BLaER1 treated with 17β-estradiol and CSF1 and Interleukin-3, amounts not matched to agents 10 nM and 100 nM (cell line): Measurements from ENCODE around the gene TMEM209.
"Not testable (repeated sequence)": the region's sequence is repeated elsewhere in the genome, so short reads cannot be mapped to it uniquely, and the experiment has no call there.

Experiments used
- H3K27ac ChIP-seq, 11 experiments: shearing (Covaris generic); formaldehyde crosslinking; 2 replicates each; pipeline ENCODE4 v1.8.1; 2022
- H3K27me3 ChIP-seq, 11 experiments: shearing (Covaris generic); formaldehyde crosslinking; 2 replicates each; pipeline ENCODE4 v1.8.1; 2022
- H3K36me3 ChIP-seq, 11 experiments: shearing (Covaris generic); formaldehyde crosslinking; 2 replicates each; pipeline ENCODE4 v1.8.1; 2022
- H3K4me1 ChIP-seq, 10 experiments: shearing (Covaris generic); formaldehyde crosslinking; 2 replicates each; pipeline ENCODE4 v1.8.1; 2022
- H3K4me2 ChIP-seq, 11 experiments: shearing (Covaris generic); formaldehyde crosslinking; 2 replicates each; pipeline ENCODE4 v1.8.1; 2022
- H3K4me3 ChIP-seq, 10 experiments: shearing (Covaris generic); formaldehyde crosslinking; 2 replicates each; pipeline ENCODE4 v1.8.1; 2022
- H3K9ac ChIP-seq, 11 experiments: shearing (Covaris generic); formaldehyde crosslinking; 2 replicates each; pipeline ENCODE4 v1.8.1; 2022
- H3K9me3 ChIP-seq, 11 experiments: shearing (Covaris generic); formaldehyde crosslinking; replicated peaks in 1 of 11; 2 replicates each; pipeline ENCODE4 v1.8.1; 2022
- H4K20me1 ChIP-seq, 11 experiments: shearing (Covaris generic); formaldehyde crosslinking; 2 replicates each; pipeline ENCODE4 v1.8.1; 2022
- Cebpa-rat ChIP-seq, 11 experiments: shearing (Covaris generic); IDR thresholded peaks; 2 replicates each; pipeline ENCODE4 v1.8.1; 2022

The TMEM209 gene

GRCh38 chr7:130131964-130132875 is 73.0 kb downstream of the TMEM209 start:
- H3K27ac ChIP-seq: no peak overlapping the region
- H3K4me1 ChIP-seq: peaks cover 0 to 5% (median 0%) of the 10 kb centered on the region in 10 experiments; a peak in 1 of 20 replicates
- H3K27me3 ChIP-seq: no peaks in the 10 kb centered on the region
- no peak overlapping the region for H3K9ac ChIP-seq
- peaks cover 85 to 100% (median 95%) of the 10 kb centered on the region in 11 experiments for H3K36me3 ChIP-seq
- no peaks in the 10 kb centered on the region for H3K9me3 ChIP-seq
- no peak for TF ChIP-seq Cebpa-rat (IDR thresholded peaks at IDR 0.05)
- H4K20me1 ChIP-seq: peaks cover 0 to 10% (median 0%) of the 10 kb centered on the region in 11 experiments; a peak in 2 of 22 replicates
- H3K4me3 ChIP-seq: no peak overlapping the region
- no peak overlapping the region for H3K4me2 ChIP-seq

GRCh38 chr7:130131191-130131834 is 73.9 kb downstream of the TMEM209 start:
- no peaks in the 10 kb centered on the region for H3K27me3 ChIP-seq
- H4K20me1 ChIP-seq: peaks cover 0 to 10% (median 0%) of the 10 kb centered on the region in 11 experiments; a peak in 3 of 22 replicates
- H3K9me3 ChIP-seq: no peaks in the 10 kb centered on the region
- H3K27ac ChIP-seq: no peak overlapping the region
- no peak for TF ChIP-seq Cebpa-rat (IDR thresholded peaks at IDR 0.05)
- 0 out of 22 replicates have a peak overlapping the region, but pooled peaks of 1 of the 11 experiments have one; percentile 18 for H3K4me2 ChIP-seq
- H3K4me1 ChIP-seq: peaks cover 0 to 5% (median 0%) of the 10 kb centered on the region in 10 experiments; a peak in 1 of 20 replicates
- H3K4me3 ChIP-seq: no peak overlapping the region
- H3K9ac ChIP-seq: no peak overlapping the region
- H3K36me3 ChIP-seq: peaks cover 76 to 100% (median 97%) of the 10 kb centered on the region in 11 experiments

GRCh38 chr7:130129011-130129411 is 76.2 kb downstream of the TMEM209 start:
- Histone ChIP-seq H3K27me3 (no peaks in the 10 kb centered on the region), H3K27ac (no peak overlapping the region), H3K4me1 (peaks cover 0 to 5% (median 0%) of the 10 kb centered on the region in 10 experiments; a peak in 1 of 20 replicates), H3K36me3 (peaks cover 53 to 100% (median 97%) of the 10 kb centered on the region in 11 experiments), H3K9me3 (no peaks in the 10 kb centered on the region), H3K9ac (no peak overlapping the region), H3K4me3 (no peak overlapping the region), H3K4me2 (no peak overlapping the region), H4K20me1 (peaks cover 0 to 10% (median 0%) of the 10 kb centered on the region in 11 experiments; a peak in 3 of 22 replicates)
- no peak for TF ChIP-seq Cebpa-rat (IDR thresholded peaks at IDR 0.05)

- Histone ChIP-seq H3K36me3 (peaks cover 41 to 100% (median 97%) of the 10 kb centered on the region in 11 experiments), H3K4me2 (no peak overlapping the region), H4K20me1 (peaks cover 0 to 10% (median 0%) of the 10 kb centered on the region in 11 experiments; a peak in 3 of 22 replicates), H3K9me3 (no peaks in the 10 kb centered on the region), H3K4me3 (no peak overlapping the region), H3K4me1 (peaks cover 0 to 5% (median 0%) of the 10 kb centered on the region in 10 experiments; a peak in 1 of 20 replicates), H3K9ac (no peak overlapping the region), H3K27ac (no peak overlapping the region), H3K27me3 (no peaks in the 10 kb centered on the region)
- TF ChIP-seq Cebpa-rat (IDR thresholded peaks at IDR 0.05): no peak
These were observed 77.3 kb downstream of the TMEM209 start for GRCh38 chr7:130127821-130128317.

- Histone ChIP-seq H3K27ac (no peak overlapping the region), H3K27me3 (no peaks in the 10 kb centered on the region), H3K9ac (no peak overlapping the region), H3K36me3 (peaks cover 37 to 100% (median 97%) of the 10 kb centered on the region in 11 experiments), H3K4me2 (no peak overlapping the region), H3K4me3 (no peak overlapping the region), H4K20me1 (peaks cover 0 to 10% (median 0%) of the 10 kb centered on the region in 11 experiments; a peak in 3 of 22 replicates), H3K9me3 (no peaks in the 10 kb centered on the region), H3K4me1 (peaks cover 0 to 5% (median 0%) of the 10 kb centered on the region in 10 experiments; a peak in 1 of 20 replicates)
- no peak for TF ChIP-seq Cebpa-rat (IDR thresholded peaks at IDR 0.05)
These were observed 77.8 kb downstream of the TMEM209 start for GRCh38 chr7:130127404-130127803.

- H4K20me1 ChIP-seq, H3K9me3 ChIP-seq, H3K4me1 ChIP-seq, H3K27me3 ChIP-seq, H3K9ac ChIP-seq, H3K4me2 ChIP-seq, H3K4me3 ChIP-seq, H3K27ac ChIP-seq: not testable (repeated sequence)
- H3K36me3 ChIP-seq: peaks cover 31 to 100% (median 97%) of the 10 kb centered on the region in 11 experiments
These were observed 78.4 kb downstream of the TMEM209 start for GRCh38 chr7:130126840-130127239.

- no peaks in the 10 kb centered on the region for H3K4me1 ChIP-seq
- no peaks in the 10 kb centered on the region for H3K27me3 ChIP-seq
- TF ChIP-seq Cebpa-rat (IDR thresholded peaks at IDR 0.05): no peak
- H3K9ac ChIP-seq: no peak overlapping the region
- no peaks in the 10 kb centered on the region for H3K9me3 ChIP-seq
- no peak overlapping the region for H3K4me2 ChIP-seq
- H4K20me1 ChIP-seq: peaks cover 0 to 6% (median 0%) of the 10 kb centered on the region in 11 experiments; a peak in 1 of 22 replicates
- H3K27ac ChIP-seq: no peak overlapping the region
- no peak overlapping the region for H3K4me3 ChIP-seq
- peaks cover 10 to 100% (median 97%) of the 10 kb centered on the region in 11 experiments for H3K36me3 ChIP-seq
These were observed 80.5 kb downstream of the TMEM209 start for GRCh38 chr7:130124711-130125110.

- Histone ChIP-seq H4K20me1 (peaks cover 0 to 6% (median 0%) of the 10 kb centered on the region in 11 experiments; a peak in 1 of 22 replicates), H3K27me3 (no peaks in the 10 kb centered on the region), H3K27ac (no peak overlapping the region), H3K9ac (no peak overlapping the region), H3K4me2 (no peak overlapping the region), H3K9me3 (no peaks in the 10 kb centered on the region), H3K4me1 (no peaks in the 10 kb centered on the region), H3K36me3 (peaks cover 0 to 97% (median 91%) of the 10 kb centered on the region in 11 experiments), H3K4me3 (no peak overlapping the region)
- TF ChIP-seq Cebpa-rat (IDR thresholded peaks at IDR 0.05): no peak
These were observed 81.7 kb downstream of the TMEM209 start for GRCh38 chr7:130123501-130123900.

GRCh38 chr7:130118801-130119200 is 86.4 kb downstream of the TMEM209 start:
- Histone ChIP-seq H3K27ac (no peak overlapping the region), H3K9me3 (no peaks in the 10 kb centered on the region), H3K4me3 (no peak overlapping the region), H3K4me2 (no peak overlapping the region), H4K20me1 (0 out of 22 replicates have a peak, but pooled peaks cover 0 to 6% (median 0%) of the 10 kb centered on the region in 11 experiments), H3K27me3 (no peaks in the 10 kb centered on the region), H3K36me3 (peaks cover 0 to 66% (median 48%) of the 10 kb centered on the region in 11 experiments), H3K4me1 (no peaks in the 10 kb centered on the region), H3K9ac (no peak overlapping the region)
- TF ChIP-seq Cebpa-rat (IDR thresholded peaks at IDR 0.05): no peak
